GM18951 (cell line): ENCODE measurements around the gene DBP.

Experiments
- POLR2A ChIP-seq: IDR thresholded peaks from 4 replicates; pipeline ENCODE4 v1.6.1; 2011; ENCODE audit warnings: mild to moderate bottlenecking; ENCODE audit not compliant: insufficient read length, insufficient read depth; ENCODE audit errors: extremely low read depth
- in situ Hi-C: fragments of 300-500 bp; cut with MboI; formaldehyde crosslinking; loops from one replicate; pipeline ENCODE4 v1.12.0; 2022; ENCODE audit warnings: low sequenced_read_pairs, mixed read lengths, inconsistent platforms; ENCODE audit not compliant: unreplicated experiment

The DBP gene

GRCh38 chr19:48595171-48595570 is 42.0 kb downstream of the DBP start:
- in situ Hi-C loops = loop anchor here (25.0 kb wide), 1 partner anchor 283 kb away; a partner anchor contains a TSS
- no peak for TF ChIP-seq POLR2A

GRCh38 chr19:48591021-48591420 is 46.2 kb downstream of the DBP start:
- no peak for TF ChIP-seq POLR2A
- in situ Hi-C loops = loop anchor here (25.0 kb wide), 1 partner anchor 279 kb away; a partner anchor contains a TSS

- in situ Hi-C loops = loop anchor here (5.0 to 25.0 kb wide), 2 partner anchors 82 to 277 kb away; a partner anchor contains a TSS
- no peak for TF ChIP-seq POLR2A
Observed at GRCh38 chr19:48588670-48589401, 48.3 kb downstream of the DBP start.

- in situ Hi-C loops = loop anchor here (5.0 to 25.0 kb wide), 2 partner anchors 80 to 275 kb away; a partner anchor contains a TSS
- no peak for TF ChIP-seq POLR2A
Observed at GRCh38 chr19:48587387-48587786, 49.8 kb downstream of the DBP start.

GRCh38 chr19:48582168-48582567 is 55.0 kb downstream of the DBP start:
- in situ Hi-C loops = loop anchor here (25.0 kb wide), 1 partner anchor 270 kb away; a partner anchor contains a TSS
- TF ChIP-seq POLR2A = no peak
